Measurements from ENCODE around the gene C10orf143.

DNA sequence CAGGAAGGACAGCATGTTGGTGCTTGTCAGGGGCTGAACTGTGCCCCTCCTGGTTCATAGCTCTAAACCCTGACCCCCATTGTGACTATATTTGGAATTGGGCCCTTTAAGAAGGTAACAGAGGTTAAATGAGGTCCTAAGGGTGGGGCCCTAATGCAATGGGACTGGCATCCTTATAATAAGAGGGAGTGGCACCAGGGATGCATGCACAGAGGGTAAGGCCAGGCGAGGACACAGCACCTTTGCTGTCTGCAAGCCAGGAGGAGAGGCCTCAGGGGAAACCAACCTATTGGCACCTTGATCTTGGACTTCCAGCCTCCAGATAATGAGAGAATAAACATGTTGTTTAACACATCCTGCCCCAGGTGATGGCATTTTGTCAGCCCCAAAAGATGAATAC is 85.3 kb downstream of the C10orf143 start:
- TF ChIP-seq GATA2 (IDR thresholded peaks at IDR 0.05; ENCODE audit: low read depth, low read length): no peak
- no peak for TF ChIP-seq GATA3 (IDR thresholded peaks at IDR 0.05; ENCODE audit: low read depth, low read length)
